H1 (cell line): Measurements from ENCODE around the gene MYD88. TPM values are rescaled to one million over a fixed set of nuclear protein-coding genes. Genes with fewer than 3 reads are reported as not detected.

Experiments
- CTCF ChIA-PET: fragments of 300-600 bp; sonication (Branson Sonifier 250); formaldehyde crosslinking; loops from one replicate; lab custom pipeline; 2021; ENCODE audit not compliant: partially characterized antibody; lab: Charles Lee
- POLR2A ChIA-PET: fragments of 300-600 bp; sonication (Branson Sonifier 250); formaldehyde crosslinking; loops from one replicate; lab custom pipeline; 2021; ENCODE audit warnings: inconsistent platforms; ENCODE audit not compliant: partially characterized antibody; lab: Charles Lee
- DNase-seq, 2 experiments: peaks; one replicate each; pipeline versions ENCODE4 v3.0.0 to v3.0.0-alpha.2; 2010 to 2022; ENCODE audit warnings: low spot score in 2 of 2, low read depth in 1 of 2, mixed read lengths in 1 of 2
- FAIRE-seq: peaks from 2 replicates; lab custom pipeline; 2011; peaks lifted over from hg19 to GRCh38; lab: Jason Lieb, UNC
- H2AFZ ChIP-seq: 2 replicates; pipeline ENCODE4 v1.8.1; 2012; ENCODE audit warnings: low read length, inconsistent platforms
- H2AK5ac ChIP-seq: 2 replicates; pipeline ENCODE4 v1.6.1; 2013; ENCODE audit warnings: low read depth, low read length
- H2BK120ac ChIP-seq: replicated peaks from 2 replicates; pipeline ENCODE3; 2013; ENCODE audit warnings: low read depth, low read length, inconsistent platforms
- H2BK12ac ChIP-seq: 2 replicates; pipeline ENCODE4 v1.6.1; 2013; ENCODE audit warnings: low read depth, low read length
- H2BK15ac ChIP-seq: 2 replicates; pipeline ENCODE4 v1.6.1; 2013; ENCODE audit warnings: low read length
- H2BK20ac ChIP-seq: 2 replicates; pipeline ENCODE4 v1.6.1; 2013; ENCODE audit warnings: low read length
- H2BK5ac ChIP-seq: 2 replicates; pipeline ENCODE4 v1.6.1; 2013; ENCODE audit warnings: low read depth, low read length
- H3K14ac ChIP-seq: 2 replicates; pipeline ENCODE4 v1.6.1; 2013; ENCODE audit warnings: inconsistent platforms; ENCODE audit not compliant: insufficient read length
- H3K18ac ChIP-seq: 2 replicates; pipeline ENCODE4 v1.6.1; 2013; ENCODE audit warnings: low read length; ENCODE audit errors: extremely low read depth
- H3K23ac ChIP-seq: 2 replicates; pipeline ENCODE4 v1.6.1; 2013; ENCODE audit warnings: inconsistent platforms; ENCODE audit not compliant: insufficient read length
- H3K23me2 ChIP-seq: 2 replicates; pipeline ENCODE4 v1.6.1; 2013; ENCODE audit warnings: low read depth, low read length
- H3K27ac ChIP-seq: 2 replicates; pipeline ENCODE4 v1.6.1; 2011; ENCODE audit warnings: low read depth, low read length, inconsistent platforms
- H3K27me3 ChIP-seq, 4 experiments: replicated peaks in 1 of 4; 1 replicate in 1 of 4; 2 replicates in 3 of 4; pipeline versions ENCODE4 v1.6.1 to v1.8.1; 2011 to 2013; ENCODE audit warnings: low read length in 3 of 4, mild to moderate bottlenecking in 3 of 4, inconsistent platforms in 2 of 4, mixed read lengths in 2 of 4, moderate library complexity in 1 of 4; ENCODE audit not compliant: control insufficient read depth in 3 of 4, insufficient read depth in 3 of 4; ENCODE audit errors: extremely low read depth in 1 of 4
- H3K36me3 ChIP-seq, 4 experiments: 2 replicates each; pipeline versions ENCODE4 v1.6.1 to v1.8.1; 2011 to 2013; ENCODE audit warnings: mild to moderate bottlenecking in 4 of 4, low read length in 3 of 4, moderate library complexity in 2 of 4, control low read depth in 1 of 4, inconsistent platforms in 1 of 4; ENCODE audit not compliant: insufficient read depth in 4 of 4, control insufficient read depth in 2 of 4
- H3K4ac ChIP-seq: replicated peaks from 2 replicates; pipeline ENCODE3; 2013; ENCODE audit warnings: low read length, low read depth, mixed read lengths, inconsistent platforms; ENCODE audit not compliant: insufficient read length
- H3K4me1 ChIP-seq, 4 experiments: replicated peaks in 1 of 4; 1 replicate in 1 of 4; 2 replicates in 3 of 4; pipeline versions ENCODE4 v1.6.1 to v1.8.1; 2011 to 2013; ENCODE audit warnings: low read length in 3 of 4, inconsistent platforms in 2 of 4, mixed read lengths in 1 of 4; ENCODE audit not compliant: insufficient read depth in 4 of 4, control insufficient read depth in 3 of 4
- H3K4me2 ChIP-seq, 2 experiments: 2 replicates each; pipeline versions ENCODE4 v1.6.1 to v1.8.1; 2011 to 2013; ENCODE audit warnings: low read depth in 2 of 2, low read length in 2 of 2, control low read depth in 1 of 2, inconsistent platforms in 1 of 2, mild to moderate bottlenecking in 1 of 2; ENCODE audit not compliant: insufficient read depth in 1 of 2
- H3K4me3 ChIP-seq, 4 experiments: fragments of 200-600, 300-600 bp in 1 of 4; sonication (generic), shearing (Covaris generic), sonication (Bioruptor Twin) in 1 of 4; 2 replicates each; pipeline versions ENCODE4 v1.5.1 to v1.8.1; 2011 to 2016; ENCODE audit warnings: low read length in 4 of 4, low read depth in 3 of 4, control low read depth in 2 of 4, inconsistent platforms in 2 of 4, mild to moderate bottlenecking in 2 of 4, mixed read lengths in 1 of 4, moderate library complexity in 1 of 4; ENCODE audit not compliant: insufficient read depth in 2 of 4; ENCODE audit errors: extremely low read depth in 1 of 4
- H3K56ac ChIP-seq: replicated peaks from 2 replicates; pipeline ENCODE3; 2013; ENCODE audit warnings: low read depth, mild to moderate bottlenecking, mixed read lengths, low read length, inconsistent platforms; ENCODE audit not compliant: insufficient read length
- H3K79me1 ChIP-seq: 2 replicates; pipeline ENCODE4 v1.6.1; 2013; ENCODE audit warnings: low read depth, low read length, control low read depth
- H3K79me2 ChIP-seq, 2 experiments: 2 replicates each; pipeline versions ENCODE4 v1.6.1 to v1.8.1; 2012 to 2013; ENCODE audit warnings: low read length in 2 of 2, mild to moderate bottlenecking in 2 of 2, inconsistent platforms in 1 of 2; ENCODE audit not compliant: insufficient read depth in 2 of 2, control insufficient read depth in 1 of 2
- H3K9ac ChIP-seq, 4 experiments: replicated peaks in 1 of 4; 1 replicate in 1 of 4; 2 replicates in 3 of 4; pipeline versions ENCODE4 v1.6.1 to v1.8.1; 2011 to 2013; ENCODE audit warnings: low read depth in 3 of 4, low read length in 3 of 4, control low read depth in 2 of 4, mild to moderate bottlenecking in 2 of 4, moderate library complexity in 2 of 4, inconsistent platforms in 1 of 4; ENCODE audit errors: extremely low read depth in 1 of 4
- H3K9me3 ChIP-seq, 2 experiments: 2 replicates each; pipeline versions ENCODE4 v1.6.1 to v1.8.1; 2012 to 2013; ENCODE audit warnings: mild to moderate bottlenecking in 2 of 2, moderate library complexity in 2 of 2, control low read depth in 1 of 2, inconsistent platforms in 1 of 2, low read depth in 1 of 2, low read length in 1 of 2, mixed read lengths in 1 of 2; ENCODE audit not compliant: insufficient read depth in 2 of 2
- H4K20me1 ChIP-seq, 2 experiments: replicated peaks in 1 of 2; 2 replicates each; pipeline versions ENCODE3 to v1.8.1; 2011 to 2013; ENCODE audit warnings: inconsistent platforms in 2 of 2, low read length in 2 of 2, mild to moderate bottlenecking in 1 of 2; ENCODE audit not compliant: insufficient read depth in 2 of 2, control insufficient read depth in 1 of 2
- H4K5ac ChIP-seq: 2 replicates; pipeline ENCODE4 v1.6.1; 2013; ENCODE audit warnings: low read length, low read depth, mixed read lengths, inconsistent platforms; ENCODE audit not compliant: insufficient read length
- H4K8ac ChIP-seq: 2 replicates; pipeline ENCODE4 v1.8.0; 2013; ENCODE audit warnings: mild to moderate bottlenecking, moderate library complexity, low read length, inconsistent platforms; ENCODE audit not compliant: insufficient read depth; ENCODE audit errors: extremely low read depth
- H4K91ac ChIP-seq: replicated peaks from 2 replicates; pipeline ENCODE3; 2013; ENCODE audit warnings: low read length, mixed read lengths, inconsistent platforms; ENCODE audit not compliant: insufficient read length
- CHD2 ChIP-seq: IDR thresholded peaks from 2 replicates; pipeline ENCODE4 v1.6.1; 2012; ENCODE audit warnings: low read length, improper control_type of control experiment
- POLR2AphosphoS5 ChIP-seq: IDR thresholded peaks from 2 replicates; pipeline ENCODE4 v1.6.1; 2011; ENCODE audit warnings: low read depth, low read length
- SP4 ChIP-seq: IDR thresholded peaks from 2 replicates; pipeline ENCODE4 v1.6.1; 2012; ENCODE audit warnings: low read length, inconsistent platforms
- TBP ChIP-seq: IDR thresholded peaks from 2 replicates; pipeline ENCODE4 v1.6.1; 2011; ENCODE audit warnings: low read depth, low read length, improper control_type of control experiment
- YY1 ChIP-seq: IDR thresholded peaks from 2 replicates; pipeline ENCODE4 v1.6.1; 2011; ENCODE audit warnings: low read depth, mild to moderate bottlenecking, low read length
- WGBS, 2 experiments: shearing (Covaris generic) in 1 of 2; methylation state at CpG; one replicate each; pipeline versions ENCODE4 v1.1.6 to v1.1.7; 2013 to 2015; ENCODE audit warnings: low lambda C conversion rate in 2 of 2, mixed read lengths in 2 of 2, inconsistent platforms in 1 of 2, low coverage in 1 of 2, missing lambda C conversion rate in 1 of 2; ENCODE audit not compliant: insufficient replicate concordance in 2 of 2, insufficient coverage in 1 of 2, insufficient read length in 1 of 2; ENCODE audit errors: extremely low coverage in 1 of 2, missing lambda C conversion rate in 1 of 2; 5-methylcytosine and 5-hydroxymethylcytosine counted together
- polyA plus RNA-seq, 7 experiments: library from polyadenylated mRNA; depleted of rRNA in 3 of 7; stranded (reverse) in 5 of 7; unstranded in 2 of 7; fragments of >200 nt in 5 of 7; fragments of 200-250 nt in 2 of 7; gene quantifications; 1 replicate in 5 of 7; 2 replicates in 1 of 7; 4 replicates in 1 of 7; pipeline versions ENCODE4 v1.2.1 to v1.2.3, GENCODE V29; 2011 to 2013; ENCODE audit warnings: missing spikeins in 2 of 7, mixed read lengths in 2 of 7
- total RNA-seq: library from RNA; stranded (reverse); fragmentation: NEBNext Ultra II Directional; extraction: Animal tissue kit (Norgen Biotek cat#: 25700); gene quantifications from 2 replicates; pipeline ENCODE4 v1.2.1, GENCODE V29; 2021

The MYD88 gene
- total and polyA plus RNA-seq, 2 of the 8 experiments (the other 6 are each of a cell fraction or from before 2014, with no cell fraction given): 22.1 to 22.5 TPM

DNA sequence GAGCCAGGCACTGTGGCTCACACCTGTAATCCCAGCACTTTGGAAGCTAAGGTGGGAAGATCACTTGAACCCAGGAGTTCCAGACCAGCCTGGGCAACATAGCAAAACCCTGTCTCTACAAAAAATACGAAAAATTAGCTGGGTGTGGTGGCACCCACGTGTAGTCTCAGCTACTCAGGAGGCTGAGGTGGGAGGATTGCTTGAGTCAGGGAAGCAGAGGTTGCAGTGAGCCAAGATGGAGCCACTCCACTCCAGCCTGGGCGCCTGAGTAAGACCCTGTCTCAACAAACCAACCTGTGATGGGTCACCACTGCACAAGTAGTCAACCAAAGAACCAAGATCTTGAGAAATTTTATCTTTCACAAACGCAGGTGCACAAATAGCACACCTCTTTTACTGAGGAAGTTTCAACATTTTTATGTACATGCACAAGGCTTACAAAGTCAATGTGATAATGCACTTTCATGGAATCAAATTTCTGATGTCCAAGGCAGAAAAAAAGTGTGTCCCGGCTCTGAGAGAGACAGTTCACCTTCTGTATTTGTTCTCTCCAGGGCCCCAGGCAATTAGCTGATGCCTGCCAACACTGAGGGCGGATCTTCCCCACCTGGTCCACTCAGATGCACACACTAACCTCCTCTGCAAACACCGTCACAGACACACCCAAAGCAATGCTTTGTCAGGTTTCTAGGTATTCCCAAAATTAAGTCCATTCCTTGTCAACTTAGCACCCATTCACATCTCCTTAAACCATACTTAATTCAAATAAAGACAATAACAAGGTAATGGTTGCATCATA, 13.9 kb upstream of the MYD88 start:
- Histone ChIP-seq H3K79me1 (no peaks in the 10 kb centered on the region), H4K20me1 (peaks cover 5 to 22% of the 10 kb centered on the region in 2 experiments), H3K14ac (no peak overlapping the region), H4K8ac (no peak overlapping the region), H3K27me3 (no peaks in the 10 kb centered on the region), H3K9ac (no peak overlapping the region), H3K4ac (no peak overlapping the region), H3K23me2 (no peaks in the 10 kb centered on the region), H3K79me2 (no peaks in the 10 kb centered on the region), H4K5ac (no peak overlapping the region), H2BK120ac (no peak overlapping the region), H2BK20ac (no peak overlapping the region), H2BK12ac (no peak overlapping the region), H3K4me3 (no peak overlapping the region), H3K18ac (no peak overlapping the region), H2BK15ac (no peak overlapping the region), H3K23ac (no peak overlapping the region), H3K4me1 (no peaks in the 10 kb centered on the region), H3K9me3 (no peaks in the 10 kb centered on the region), H3K56ac (no peak overlapping the region), H3K27ac (no peak overlapping the region), H4K91ac (no peak overlapping the region), H2BK5ac (no peak overlapping the region), H3K36me3 (peaks cover 29 to 51% (median 48%) of the 10 kb centered on the region in 4 experiments), H2AK5ac (no peak overlapping the region), H3K4me2 (no peak overlapping the region), H2AFZ (no peak overlapping the region)
- ChIA-PET CTCF (no interaction called here), POLR2A (no interaction called here)
- WGBS, 2 experiments: 81% methylated on average over 7 of the region's 7 CpGs; no CpG with 5 or more reads in 1 of the 2 experiments
- DNase-seq (no peak), FAIRE-seq (no peak)
- TF ChIP-seq YY1: no peak
- no peak for TF ChIP-seq CHD2
- no peak for TF ChIP-seq POLR2AphosphoS5
- no peak for TF ChIP-seq TBP
- TF ChIP-seq SP4: no peak
